ENCODE results near the gene PPIP5K2. TPM values are rescaled to one million over a fixed set of nuclear protein-coding genes. Genes with fewer than 3 reads are reported as not detected.
"Not testable (repeated sequence)": the region's sequence is repeated elsewhere in the genome, so short reads cannot be mapped to it uniquely, and the experiment has no call there.

The PPIP5K2 gene
- polyA plus RNA-seq, 1 donor from 2014 or later, result 153 TPM

GRCh38 chr5:103139264-103139865 is 19.3 kb downstream of the PPIP5K2 start:
- H4K20me1 ChIP-seq (ENCODE audit: insufficient read depth), result no peaks in the 10 kb centered on the region
- H3K79me2 ChIP-seq (replicated peaks; ENCODE audit: insufficient read depth, low read length), result no peaks in the 10 kb centered on the region
- H3K36me3 ChIP-seq (ENCODE audit: insufficient read depth, low read length), result no peaks in the 10 kb centered on the region
- no peak overlapping the region for H2AFZ ChIP-seq (ENCODE audit: low read depth, low read length)
- H3K4me2 ChIP-seq (ENCODE audit: low read length), result no peak overlapping the region
- no peak overlapping the region for H3K4me3 ChIP-seq (ENCODE audit: low read length)
- H3K9me3 ChIP-seq (ENCODE audit: low read length), result no peaks in the 10 kb centered on the region
- no peak overlapping the region for H3K27ac ChIP-seq (ENCODE audit: low read length)
- no peaks in the 10 kb centered on the region for H3K27me3 ChIP-seq (ENCODE audit: insufficient read depth, low read depth, low read length)
- TF ChIP-seq TAF1 (IDR thresholded peaks at IDR 0.05; ENCODE audit: low read depth), result no peak
- peak; percentile 79 for TF ChIP-seq CTCF (IDR thresholded peaks at IDR 0.05; ENCODE audit: poor library complexity, severe bottlenecking)
- TF ChIP-seq RAD21 (conservative IDR thresholded peaks at IDR 0.05), result peak; percentile 80
- peak; percentile 74 for TF ChIP-seq SMC3 (conservative IDR thresholded peaks at IDR 0.05; ENCODE audit: poor library complexity)
- no peaks in the 10 kb centered on the region for H3K9me2 ChIP-seq (ENCODE audit: insufficient read depth, low read length)
- H3K9ac ChIP-seq (ENCODE audit: low read length), result no peak overlapping the region
- H3F3A ChIP-seq (ENCODE audit: insufficient read depth, low read length, poor library complexity, severe bottlenecking), result no peaks in the 10 kb centered on the region

- not testable (repeated sequence) for H3F3A ChIP-seq (ENCODE audit: insufficient read depth, low read length, poor library complexity, severe bottlenecking); H2AFZ ChIP-seq (ENCODE audit: low read depth, low read length); H3K9ac ChIP-seq (ENCODE audit: low read length); H3K27me3 ChIP-seq (ENCODE audit: insufficient read depth, low read depth, low read length); H3K9me3 ChIP-seq (ENCODE audit: low read length); H3K27ac ChIP-seq (ENCODE audit: low read length); H4K20me1 ChIP-seq (ENCODE audit: insufficient read depth); H3K36me3 ChIP-seq (ENCODE audit: insufficient read depth, low read length); H3K9me2 ChIP-seq (ENCODE audit: insufficient read depth, low read length); H3K79me2 ChIP-seq (replicated peaks; ENCODE audit: insufficient read depth, low read length); H3K4me2 ChIP-seq (ENCODE audit: low read length); H3K4me3 ChIP-seq (ENCODE audit: low read length)
Measured at GRCh38 chr5:103142132-103142531, 22.0 kb downstream of the PPIP5K2 start.

GRCh38 chr5:103145196-103145595 is 25.1 kb downstream of the PPIP5K2 start:
- TF ChIP-seq CTCF (IDR thresholded peaks at IDR 0.05; ENCODE audit: poor library complexity, severe bottlenecking) (no peak), REST (IDR thresholded peaks at IDR 0.05; ENCODE audit: borderline replicate concordance) (no peak), RAD21 (conservative IDR thresholded peaks at IDR 0.05) (no peak)
- Histone ChIP-seq H3K9ac (ENCODE audit: low read length) (no peak overlapping the region), H3K36me3 (ENCODE audit: insufficient read depth, low read length) (no peaks in the 10 kb centered on the region), H3K27me3 (ENCODE audit: insufficient read depth, low read depth, low read length) (no peaks in the 10 kb centered on the region), H2AFZ (ENCODE audit: low read depth, low read length) (no peak overlapping the region), H4K20me1 (ENCODE audit: insufficient read depth) (no peaks in the 10 kb centered on the region), H3F3A (ENCODE audit: insufficient read depth, low read length, poor library complexity, severe bottlenecking) (no peaks in the 10 kb centered on the region), H3K9me2 (ENCODE audit: insufficient read depth, low read length) (no peaks in the 10 kb centered on the region), H3K79me2 (replicated peaks; ENCODE audit: insufficient read depth, low read length) (no peaks in the 10 kb centered on the region), H3K9me3 (ENCODE audit: low read length) (no peaks in the 10 kb centered on the region), H3K4me3 (ENCODE audit: low read length) (no peak overlapping the region), H3K4me2 (ENCODE audit: low read length) (no peak overlapping the region), H3K27ac (ENCODE audit: low read length) (no peak overlapping the region)
